ENCODE data around the gene UPK3B. TPM values are rescaled to one million over a fixed set of nuclear protein-coding genes. Genes with fewer than 3 reads are reported as not detected.
"Not testable (repeated sequence)": the region's sequence is repeated elsewhere in the genome, so short reads cannot be mapped to it uniquely, and the experiment has no call there.

Gene UPK3B
- total and polyA plus RNA-seq, 7 donors, result 0.12 to 0.91 (median 0.35) TPM; not detected in 1

DNA sequence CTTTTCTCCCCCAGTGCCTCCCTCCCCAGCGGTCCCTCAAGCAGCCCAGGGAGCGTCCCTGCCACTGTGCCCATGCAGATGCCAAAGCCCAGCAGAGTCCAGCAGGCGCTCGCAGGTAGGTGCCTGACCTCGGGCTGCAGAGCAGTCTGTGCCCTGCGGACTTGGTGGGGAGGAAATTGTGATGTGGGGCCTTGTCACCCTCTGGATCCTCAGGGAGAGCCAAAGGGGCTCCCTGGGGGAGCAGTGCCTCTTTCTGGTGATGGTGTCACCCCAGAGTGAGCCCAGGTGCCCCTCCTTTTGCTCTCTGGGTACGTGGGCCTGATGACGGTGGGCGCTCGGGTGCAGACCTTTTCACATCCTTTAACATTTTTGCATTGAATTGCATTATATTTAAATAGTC is 18.2 kb upstream of the UPK3B start:
- H3K36me3 ChIP-seq (ENCODE audit: insufficient read depth in 1 of 2, low read depth in 1 of 2); H3K27ac ChIP-seq; intact Hi-C loops (cut with DNase I); DNase-seq; ATAC-seq; H3K4me3 ChIP-seq; H3K4me1 ChIP-seq; H3K9me3 ChIP-seq; H3K27me3 ChIP-seq (ENCODE audit: insufficient read depth in 3 of 3, low read length in 2 of 3): not testable (repeated sequence)
- 94 to 100% (median 95%) methylated on average over 4 to 5 of the region's 10 CpGs for WGBS, 3 donors

- intact Hi-C loops (cut with DNase I); H3K36me3 ChIP-seq (ENCODE audit: insufficient read depth in 1 of 2, low read depth in 1 of 2); H3K27me3 ChIP-seq (ENCODE audit: insufficient read depth in 3 of 3, low read length in 2 of 3); H3K4me1 ChIP-seq; H3K27ac ChIP-seq; H3K4me3 ChIP-seq; DNase-seq; ATAC-seq; H3K9me3 ChIP-seq: not testable (repeated sequence)
- whole genome bisulfite sequencing, 3 donors, result 85 to 89% (median 86%) methylated on average over 10 to 16 of the region's 16 CpGs
These were observed 14.6 kb upstream of the UPK3B start for GRCh38 chr7:76495717-76496116.

- DNase-seq; H3K4me1 ChIP-seq; ATAC-seq; H3K4me3 ChIP-seq; H3K9me3 ChIP-seq; H3K36me3 ChIP-seq (ENCODE audit: insufficient read depth in 1 of 2, low read depth in 1 of 2); intact Hi-C loops (cut with DNase I); H3K27ac ChIP-seq; H3K27me3 ChIP-seq (ENCODE audit: insufficient read depth in 3 of 3, low read length in 2 of 3): not testable (repeated sequence)
- WGBS, 3 donors, result 71 to 75% (median 75%) methylated on average over 5 to 13 of the region's 27 CpGs
These were observed 12.3 kb upstream of the UPK3B start for GRCh38 chr7:76497918-76498582.

GRCh38 chr7:76498583-76499200 is 11.7 kb upstream of the UPK3B start:
- H3K36me3 ChIP-seq (ENCODE audit: insufficient read depth in 1 of 2, low read depth in 1 of 2); H3K4me1 ChIP-seq; H3K9me3 ChIP-seq; ATAC-seq; intact Hi-C loops (cut with DNase I); H3K27me3 ChIP-seq (ENCODE audit: insufficient read depth in 3 of 3, low read length in 2 of 3); H3K27ac ChIP-seq; H3K4me3 ChIP-seq; DNase-seq: not testable (repeated sequence)
- WGBS, 3 donors, result 86 to 89% (median 86%) methylated on average over 1 to 7 of the region's 10 CpGs

- H3K4me3 ChIP-seq; H3K27ac ChIP-seq; H3K27me3 ChIP-seq (ENCODE audit: insufficient read depth in 3 of 3, low read length in 2 of 3); H3K36me3 ChIP-seq (ENCODE audit: insufficient read depth in 1 of 2, low read depth in 1 of 2); H3K4me1 ChIP-seq; intact Hi-C loops (cut with DNase I); DNase-seq; ATAC-seq; H3K9me3 ChIP-seq: not testable (repeated sequence)
- 69 to 83% (median 80%) methylated on average over 9 to 15 of the region's 28 CpGs for WGBS, 3 donors
These were observed 11.0 kb upstream of the UPK3B start for GRCh38 chr7:76499201-76499923.

GRCh38 chr7:76499924-76500241 is 10.5 kb upstream of the UPK3B start:
- 57% methylated on average over 5 of the region's 19 CpGs; no CpG with 5 or more reads in 2 of the 3 donors for WGBS, 3 donors
- not testable (repeated sequence) for H3K4me3 ChIP-seq; H3K9me3 ChIP-seq; ATAC-seq; DNase-seq; H3K27me3 ChIP-seq (ENCODE audit: insufficient read depth in 3 of 3, low read length in 2 of 3); H3K27ac ChIP-seq; H3K4me1 ChIP-seq
- H3K36me3 ChIP-seq (ENCODE audit: insufficient read depth in 1 of 2, low read depth in 1 of 2), result peaks cover 0 to 11% of the 10 kb centered on the region in 2 donors
- intact Hi-C loops (cut with DNase I), result loop anchor here in 1 of 2 donors (10.0 kb wide), 1 partner anchor 495 kb away; no protein-coding TSS in a partner anchor

DNA sequence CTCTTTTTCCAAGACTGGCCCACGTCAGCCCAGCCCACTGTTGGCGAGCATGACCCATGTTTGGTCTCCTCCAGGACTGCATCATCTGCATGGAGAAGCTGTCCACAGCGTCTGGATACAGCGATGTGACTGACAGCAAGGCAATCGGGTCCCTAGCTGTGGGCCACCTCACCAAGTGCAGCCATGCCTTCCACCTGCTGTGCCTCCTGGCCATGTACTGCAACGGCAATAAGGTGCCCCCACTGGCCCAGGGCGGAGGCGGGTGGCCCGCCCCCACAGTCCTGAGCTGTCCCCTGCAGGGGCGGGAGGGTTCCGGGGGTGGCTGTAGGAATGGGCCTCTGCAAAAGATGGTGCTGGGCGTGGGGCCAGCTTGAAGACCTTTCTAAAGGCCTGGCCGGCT is 8.1 kb upstream of the UPK3B start:
- H3K36me3 ChIP-seq (ENCODE audit: insufficient read depth in 1 of 2, low read depth in 1 of 2), result peaks cover 0 to 28% of the 10 kb centered on the region in 2 donors
- not testable (repeated sequence) for H3K27me3 ChIP-seq (ENCODE audit: insufficient read depth in 3 of 3, low read length in 2 of 3); H3K4me1 ChIP-seq; ATAC-seq; H3K9me3 ChIP-seq; H3K27ac ChIP-seq; H3K4me3 ChIP-seq
- 66 to 80% (median 76%) methylated on average over 11 to 13 of the region's 13 CpGs for whole genome bisulfite sequencing, 3 donors
- peak in 1 of 2 donors; percentile 51 for DNase-seq
- intact Hi-C loops (cut with DNase I), result loop anchor here in 1 of 2 donors (10.0 kb wide), 1 partner anchor 493 kb away; no protein-coding TSS in a partner anchor

GRCh38 chr7:76502836-76503235 is 7.5 kb upstream of the UPK3B start:
- H3K27me3 ChIP-seq (ENCODE audit: insufficient read depth in 3 of 3, low read length in 2 of 3); DNase-seq; H3K9me3 ChIP-seq; H3K4me1 ChIP-seq; H3K27ac ChIP-seq; ATAC-seq; H3K4me3 ChIP-seq: not testable (repeated sequence)
- 82 to 89% (median 88%) methylated on average over 15 to 16 of the region's 16 CpGs for WGBS, 3 donors
- peaks cover 0 to 32% of the 10 kb centered on the region in 2 donors for H3K36me3 ChIP-seq (ENCODE audit: insufficient read depth in 1 of 2, low read depth in 1 of 2)
- intact Hi-C loops (cut with DNase I), result loop anchor here in 1 of 2 donors (10.0 kb wide), 1 partner anchor 492 kb away; no protein-coding TSS in a partner anchor

DNA sequence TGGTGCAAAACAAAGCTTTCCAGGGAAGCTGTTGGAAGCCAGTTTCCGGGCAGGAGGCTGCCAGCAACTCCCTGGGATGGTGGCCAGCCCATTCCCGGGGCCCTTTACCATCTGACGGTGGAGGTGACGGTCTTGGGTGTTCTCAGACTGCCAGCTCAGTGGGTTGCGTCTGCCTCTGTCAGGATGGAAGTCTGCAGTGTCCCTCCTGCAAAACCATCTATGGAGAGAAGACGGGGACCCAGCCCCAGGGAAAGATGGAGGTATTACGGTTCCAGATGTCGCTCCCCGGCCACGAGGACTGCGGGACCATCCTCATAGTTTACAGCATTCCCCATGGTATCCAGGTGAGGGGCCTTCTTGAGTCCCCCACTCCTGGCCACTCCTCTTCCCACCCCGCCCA is 7.1 kb upstream of the UPK3B start:
- not testable (repeated sequence) for H3K27ac ChIP-seq; DNase-seq; H3K4me3 ChIP-seq; ATAC-seq; H3K27me3 ChIP-seq (ENCODE audit: insufficient read depth in 3 of 3, low read length in 2 of 3); H3K4me1 ChIP-seq; H3K9me3 ChIP-seq
- intact Hi-C loops (cut with DNase I), result loop anchor here in 1 of 2 donors (10.0 kb wide), 1 partner anchor 492 kb away; no protein-coding TSS in a partner anchor
- WGBS, 3 donors, result 68 to 84% (median 83%) methylated on average over 7 to 12 of the region's 12 CpGs
- peaks cover 0 to 32% of the 10 kb centered on the region in 2 donors for H3K36me3 ChIP-seq (ENCODE audit: insufficient read depth in 1 of 2, low read depth in 1 of 2)

GRCh38 chr7:76504351-76505167 is 5.8 kb upstream of the UPK3B start:
- peaks cover 0 to 32% of the 10 kb centered on the region in 2 donors for H3K36me3 ChIP-seq (ENCODE audit: insufficient read depth in 1 of 2, low read depth in 1 of 2)
- not testable (repeated sequence) for DNase-seq; H3K27ac ChIP-seq; H3K9me3 ChIP-seq; ATAC-seq; H3K4me1 ChIP-seq; H3K4me3 ChIP-seq; H3K27me3 ChIP-seq (ENCODE audit: insufficient read depth in 3 of 3, low read length in 2 of 3)
- intact Hi-C loops (cut with DNase I), result loop anchor here in 1 of 2 donors (10.0 kb wide), 1 partner anchor 490 kb away; no protein-coding TSS in a partner anchor
- 82 to 90% (median 89%) methylated on average over 16 to 22 of the region's 33 CpGs for WGBS, 3 donors

All from psoas muscle (tissue), 8 donors.